CD4-positive, CD25-positive, alpha-beta regulatory T cell (primary cell): ENCODE measurements around the gene MYL1. TPM values are rescaled to one million over a fixed set of nuclear protein-coding genes. Genes with fewer than 3 reads are reported as not detected.

Source experiments
- ATAC-seq, 2 donors: fragments of 150-1000 bp; cut with Tn5 transposase; one replicate each; pipeline ENCODE4 v1.10.0; 2021; ENCODE audit warnings: low read depth in 2 of 2, moderate number of reproducible peaks in 2 of 2, moderate library complexity in 1 of 2
- DNase-seq, 3 donors: peaks; one replicate each; pipeline versions ENCODE4 v3.0.0 to v3.0.0-alpha.2; 2012 to 2022; ENCODE audit warnings: mixed read lengths in 1 of 3
- H3K27ac ChIP-seq: one replicate; pipeline ENCODE4 v1.7.0; 2013; ENCODE audit warnings: mild to moderate bottlenecking, low read length; ENCODE audit not compliant: insufficient read depth, poor library complexity, severe bottlenecking
- H3K27me3 ChIP-seq: one replicate; pipeline ENCODE4 v1.7.0; 2013; ENCODE audit warnings: low read length; ENCODE audit not compliant: control insufficient read depth, insufficient read depth
- H3K36me3 ChIP-seq: one replicate; pipeline ENCODE4 v1.7.0; 2013; ENCODE audit warnings: mild to moderate bottlenecking, low read length, moderate library complexity; ENCODE audit not compliant: control insufficient read depth, insufficient read depth
- H3K4me1 ChIP-seq: 2 replicates; pipeline ENCODE4 v1.7.0; 2013; ENCODE audit warnings: mild to moderate bottlenecking, low read length; ENCODE audit not compliant: insufficient read depth, control insufficient read depth, poor library complexity, severe bottlenecking
- H3K4me3 ChIP-seq: one replicate; pipeline ENCODE4 v1.7.0; 2013; ENCODE audit warnings: low read depth, mild to moderate bottlenecking, low read length, moderate library complexity
- H3K9me3 ChIP-seq, 2 experiments: 1 replicate in 1 of 2; 2 replicates in 1 of 2; pipeline ENCODE4 v1.7.0; 2013; ENCODE audit warnings: low read length in 2 of 2, mild to moderate bottlenecking in 1 of 2, moderate library complexity in 1 of 2; ENCODE audit not compliant: control insufficient read depth in 2 of 2
- H3K27ac Mint-ChIP-seq, 3 donors: one replicate each; pipeline ENCODE4 v1.8.0; 2020 to 2022; ENCODE audit warnings: mild to moderate bottlenecking in 3 of 3, mixed read lengths in 3 of 3, moderate library complexity in 2 of 3
- H3K27me3 Mint-ChIP-seq: one replicate; pipeline ENCODE4 v1.8.0; 2022; ENCODE audit warnings: mild to moderate bottlenecking, mixed read lengths
- H3K36me3 Mint-ChIP-seq: one replicate; pipeline ENCODE4 v1.8.0; 2020; ENCODE audit warnings: mixed read lengths
- H3K4me1 Mint-ChIP-seq, 4 donors: one replicate each; pipeline ENCODE4 v1.8.0; 2020 to 2022; ENCODE audit warnings: mixed read lengths in 4 of 4, mild to moderate bottlenecking in 1 of 4
- H3K4me3 Mint-ChIP-seq, 4 donors: one replicate each; pipeline ENCODE4 v1.8.0; 2020 to 2022; ENCODE audit warnings: mild to moderate bottlenecking in 4 of 4, mixed read lengths in 4 of 4, moderate library complexity in 3 of 4
- H3K9me3 Mint-ChIP-seq, 7 donors: one replicate each; pipeline ENCODE4 v1.8.0; 2020 to 2022; ENCODE audit warnings: mixed read lengths in 7 of 7, mild to moderate bottlenecking in 3 of 7, moderate library complexity in 2 of 7
- polyA plus RNA-seq, 4 donors: library from polyadenylated mRNA; unstranded; fragments of 300-500 nt; fragmentation: Illumina TruSeq; gene quantifications; one replicate each; pipeline ENCODE4 v1.2.3, GENCODE V29; 2021
- total RNA-seq: library from RNA; stranded (reverse); gene quantifications from one replicate; pipeline ENCODE4 v1.2.3, GENCODE V29; 2022

The MYL1 gene
- total and polyA plus RNA-seq, 5 donors from 2014 or later = not detected

GRCh38 chr2:210323003-210323402, 8.0 kb upstream of the MYL1 start:
- H3K9me3 Mint-ChIP-seq = peaks cover 0 to 4% (median 0%) of the 10 kb centered on the region in 7 donors
- H3K4me3 Mint-ChIP-seq = no peak overlapping the region
- H3K27ac Mint-ChIP-seq = no peak overlapping the region
- Histone ChIP-seq H3K36me3 (no peaks in the 10 kb centered on the region), H3K27ac (no peak overlapping the region), H3K4me1 (no peaks in the 10 kb centered on the region), H3K27me3 (no peaks in the 10 kb centered on the region), H3K9me3 (no peaks in the 10 kb centered on the region), H3K4me3 (no peak overlapping the region)
- DNase-seq = no peak
- H3K4me1 Mint-ChIP-seq = no peaks in the 10 kb centered on the region
- H3K27me3 Mint-ChIP-seq = peaks cover 5% of the 10 kb centered on the region
- no peaks in the 10 kb centered on the region for H3K36me3 Mint-ChIP-seq
- ATAC-seq = no peak

DNA sequence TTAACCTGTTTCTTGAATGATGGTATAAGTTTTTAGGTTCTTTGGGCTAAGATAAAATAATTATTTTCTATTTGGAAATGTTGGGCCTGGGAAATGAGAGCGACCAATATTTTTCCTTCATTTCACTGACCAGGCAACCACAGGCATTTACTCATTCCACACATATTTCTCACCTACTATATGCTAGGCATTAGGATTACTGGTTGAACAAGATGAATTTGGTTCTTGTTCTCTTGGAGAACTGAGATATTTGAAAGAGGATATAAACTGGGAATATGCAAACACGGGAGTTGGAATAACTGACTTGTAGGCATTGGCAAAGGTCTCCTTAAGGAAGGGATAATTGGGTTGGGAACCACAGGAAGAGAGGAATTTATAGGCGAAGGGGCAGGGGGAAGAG, 3.9 kb upstream of the MYL1 start:
- H3K27me3 Mint-ChIP-seq = peaks cover 5% of the 10 kb centered on the region
- Histone ChIP-seq H3K36me3 (no peaks in the 10 kb centered on the region), H3K9me3 (no peaks in the 10 kb centered on the region), H3K27ac (no peak overlapping the region), H3K4me3 (no peak overlapping the region), H3K4me1 (no peaks in the 10 kb centered on the region), H3K27me3 (no peaks in the 10 kb centered on the region)
- H3K4me1 Mint-ChIP-seq = no peaks in the 10 kb centered on the region
- ATAC-seq = no peak
- H3K4me3 Mint-ChIP-seq = no peak overlapping the region
- no peaks in the 10 kb centered on the region for H3K36me3 Mint-ChIP-seq
- H3K27ac Mint-ChIP-seq = no peak overlapping the region
- no peak for DNase-seq
- no peaks in the 10 kb centered on the region for H3K9me3 Mint-ChIP-seq

- no peaks in the 10 kb centered on the region for H3K36me3 Mint-ChIP-seq
- Histone ChIP-seq H3K4me3 (no peak overlapping the region), H3K27ac (no peak overlapping the region), H3K36me3 (no peaks in the 10 kb centered on the region), H3K4me1 (no peaks in the 10 kb centered on the region), H3K9me3 (no peaks in the 10 kb centered on the region), H3K27me3 (no peaks in the 10 kb centered on the region)
- no peak for ATAC-seq
- H3K4me1 Mint-ChIP-seq = no peaks in the 10 kb centered on the region
- DNase-seq = no peak
- no peaks in the 10 kb centered on the region for H3K9me3 Mint-ChIP-seq
- H3K27me3 Mint-ChIP-seq = peaks cover 2% of the 10 kb centered on the region
- H3K4me3 Mint-ChIP-seq = no peak overlapping the region
- H3K27ac Mint-ChIP-seq = no peak overlapping the region
Measured at GRCh38 chr2:210318486-210318885, 3.5 kb upstream of the MYL1 start.

GRCh38 chr2:210310550-210310949, 4.4 kb downstream of the MYL1 start:
- H3K9me3 ChIP-seq = no peaks in the 10 kb centered on the region
- H3K36me3 Mint-ChIP-seq = no peaks in the 10 kb centered on the region
- H3K27me3 Mint-ChIP-seq = no peaks in the 10 kb centered on the region
- no peak overlapping the region for H3K4me3 ChIP-seq
- no peak overlapping the region for H3K27ac ChIP-seq
- no peaks in the 10 kb centered on the region for H3K27me3 ChIP-seq
- no peaks in the 10 kb centered on the region for H3K36me3 ChIP-seq
- no peak overlapping the region for H3K4me3 Mint-ChIP-seq
- no peak overlapping the region for H3K27ac Mint-ChIP-seq
- no peaks in the 10 kb centered on the region for H3K4me1 ChIP-seq
- no peaks in the 10 kb centered on the region for H3K4me1 Mint-ChIP-seq
- ATAC-seq (no peak), DNase-seq (no peak)
- peaks cover 0 to 5% (median 0%) of the 10 kb centered on the region in 7 donors for H3K9me3 Mint-ChIP-seq

- Histone ChIP-seq H3K36me3 (no peaks in the 10 kb centered on the region), H3K27me3 (no peaks in the 10 kb centered on the region), H3K9me3 (no peaks in the 10 kb centered on the region), H3K27ac (no peak overlapping the region), H3K4me1 (no peaks in the 10 kb centered on the region), H3K4me3 (no peak overlapping the region)
- H3K4me1 Mint-ChIP-seq = no peaks in the 10 kb centered on the region
- H3K27ac Mint-ChIP-seq = no peak overlapping the region
- no peak overlapping the region for H3K4me3 Mint-ChIP-seq
- H3K36me3 Mint-ChIP-seq = no peaks in the 10 kb centered on the region
- ATAC-seq (no peak), DNase-seq (no peak)
- no peaks in the 10 kb centered on the region for H3K27me3 Mint-ChIP-seq
- H3K9me3 Mint-ChIP-seq = peaks cover 0 to 5% (median 0%) of the 10 kb centered on the region in 7 donors
Measured at GRCh38 chr2:210309548-210310233, 5.3 kb downstream of the MYL1 start.

DNA sequence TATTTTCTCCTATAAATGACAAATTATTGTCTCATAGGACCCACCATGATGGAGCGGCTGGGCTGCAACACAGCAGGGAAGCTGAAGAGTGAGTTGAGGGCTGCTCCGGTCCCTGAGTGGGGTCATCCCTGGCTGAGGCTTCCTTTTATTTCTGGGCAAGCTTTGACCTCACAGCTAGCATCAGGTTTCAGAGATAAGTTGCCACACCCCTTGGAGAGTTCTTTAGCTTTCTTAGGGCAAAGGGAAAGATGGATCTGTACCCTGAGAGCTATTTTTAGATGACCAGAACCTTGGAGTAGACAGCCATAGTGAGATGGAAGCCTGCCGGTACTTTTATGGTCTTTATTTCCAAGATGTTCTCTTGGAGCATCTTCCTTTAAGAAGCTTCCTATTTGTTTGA, 11.5 kb downstream of the MYL1 start:
- Histone ChIP-seq H3K4me3 (no peak overlapping the region), H3K27me3 (no peaks in the 10 kb centered on the region), H3K4me1 (no peaks in the 10 kb centered on the region), H3K27ac (no peak overlapping the region), H3K36me3 (no peaks in the 10 kb centered on the region), H3K9me3 (no peaks in the 10 kb centered on the region)
- no peak overlapping the region for H3K4me3 Mint-ChIP-seq
- H3K27me3 Mint-ChIP-seq = no peaks in the 10 kb centered on the region
- no peak for ATAC-seq
- H3K27ac Mint-ChIP-seq = no peak overlapping the region
- no peak for DNase-seq
- peaks cover 0 to 5% (median 0%) of the 10 kb centered on the region in 7 donors for H3K9me3 Mint-ChIP-seq
- H3K36me3 Mint-ChIP-seq = no peaks in the 10 kb centered on the region
- no peaks in the 10 kb centered on the region for H3K4me1 Mint-ChIP-seq

DNA sequence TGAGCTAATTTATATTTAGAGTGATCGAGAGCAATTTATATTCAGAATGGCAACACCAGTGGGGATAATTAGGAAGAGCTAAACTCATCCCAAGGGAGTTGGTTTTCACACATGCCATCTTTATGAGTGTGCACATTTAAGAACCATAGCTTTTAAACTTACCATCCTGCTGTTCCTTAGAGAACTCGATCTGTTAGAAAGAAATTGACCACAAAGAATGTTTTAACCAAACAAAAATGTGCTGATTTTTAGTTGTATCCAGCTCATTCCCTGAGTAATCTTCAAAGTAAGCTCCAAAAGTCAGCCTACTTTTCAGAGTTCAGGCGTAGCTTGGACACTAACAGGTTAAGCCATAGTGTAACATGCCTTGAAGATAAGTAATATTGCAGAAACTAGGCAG, 12.6 kb downstream of the MYL1 start:
- Mint-ChIP-seq H3K4me3 (no peak overlapping the region), H3K4me1 (no peaks in the 10 kb centered on the region), H3K27ac (no peak overlapping the region), H3K9me3 (peaks cover 0 to 5% (median 0%) of the 10 kb centered on the region in 7 donors), H3K27me3 (no peaks in the 10 kb centered on the region), H3K36me3 (no peaks in the 10 kb centered on the region)
- no peaks in the 10 kb centered on the region for H3K27me3 ChIP-seq
- no peaks in the 10 kb centered on the region for H3K4me1 ChIP-seq
- no peaks in the 10 kb centered on the region for H3K36me3 ChIP-seq
- no peaks in the 10 kb centered on the region for H3K9me3 ChIP-seq
- H3K4me3 ChIP-seq = no peak overlapping the region
- DNase-seq = no peak
- H3K27ac ChIP-seq = no peak overlapping the region
- no peak for ATAC-seq

- Mint-ChIP-seq H3K36me3 (no peaks in the 10 kb centered on the region), H3K4me3 (no peak overlapping the region), H3K4me1 (no peaks in the 10 kb centered on the region), H3K9me3 (peaks cover 0 to 2% (median 0%) of the 10 kb centered on the region in 7 donors), H3K27ac (no peak overlapping the region), H3K27me3 (no peaks in the 10 kb centered on the region)
- Histone ChIP-seq H3K4me1 (no peaks in the 10 kb centered on the region), H3K27me3 (no peaks in the 10 kb centered on the region), H3K36me3 (no peaks in the 10 kb centered on the region), H3K4me3 (no peak overlapping the region), H3K27ac (no peak overlapping the region), H3K9me3 (no peaks in the 10 kb centered on the region)
- no peak for ATAC-seq
- no peak for DNase-seq
Measured at GRCh38 chr2:210299866-210300373, 15.1 kb downstream of the MYL1 start.
